Immature natural killer cell (primary cell): ENCODE measurements around the gene ATG13. TPM values are rescaled to one million over a fixed set of nuclear protein-coding genes. Genes with fewer than 3 reads are reported as not detected.
"Not testable (repeated sequence)": the region's sequence is repeated elsewhere in the genome, so short reads cannot be mapped to it uniquely, and the experiment has no call there.

Experiments used
- DNase-seq, 3 donors: peaks; one replicate each; pipeline ENCODE4 v3.0.0; 2022; ENCODE audit warnings: mixed read lengths in 1 of 3
- H3K27ac Mint-ChIP-seq, 6 donors: one replicate each; pipeline ENCODE4 v1.8.0; 2020; ENCODE audit warnings: mixed read lengths in 6 of 6, mild to moderate bottlenecking in 5 of 6, inconsistent platforms in 4 of 6, moderate library complexity in 3 of 6
- H3K27me3 Mint-ChIP-seq, 3 donors: one replicate each; pipeline ENCODE4 v1.8.0; 2020 to 2021; ENCODE audit warnings: low read depth in 3 of 3, mild to moderate bottlenecking in 3 of 3, mixed read lengths in 3 of 3, moderate library complexity in 3 of 3, inconsistent platforms in 1 of 3
- H3K36me3 Mint-ChIP-seq, 3 donors: one replicate each; pipeline ENCODE4 v1.8.0; 2020; ENCODE audit warnings: mixed read lengths in 3 of 3, inconsistent platforms in 2 of 3, mild to moderate bottlenecking in 2 of 3
- H3K4me1 Mint-ChIP-seq, 2 donors: one replicate each; pipeline ENCODE4 v1.8.0; 2020; ENCODE audit warnings: inconsistent platforms in 2 of 2, mild to moderate bottlenecking in 2 of 2, mixed read lengths in 2 of 2, moderate library complexity in 1 of 2
- H3K4me3 Mint-ChIP-seq, 5 donors: one replicate each; pipeline ENCODE4 v1.8.0; 2020; ENCODE audit warnings: mild to moderate bottlenecking in 5 of 5, mixed read lengths in 5 of 5, inconsistent platforms in 3 of 5, moderate library complexity in 3 of 5
- H3K9me3 Mint-ChIP-seq, 6 donors: one replicate each; pipeline ENCODE4 v1.8.0; 2020; ENCODE audit warnings: mild to moderate bottlenecking in 6 of 6, mixed read lengths in 6 of 6, inconsistent platforms in 4 of 6, moderate library complexity in 3 of 6
- polyA plus RNA-seq, 3 donors: library from polyadenylated mRNA; unstranded; fragments of 300-500 nt; fragmentation: Illumina TruSeq; gene quantifications; one replicate each; pipeline ENCODE4 v1.2.3, GENCODE V29; 2021

Gene ATG13
- 100 to 1,000 TPM in 2 of 3 donors, 10 to 100 TPM in 1; 67.4 to 103 (median 100) TPM for polyA plus RNA-seq

GRCh38 chr11:46617134-46617971 is at the start of gene ATG13, which contains the start of gene HARBI1:
TSS of gene ATG13 (plus strand) at chr11:46617553. CDS start at chr11:46644292, 26,739 bp downstream.
TSS of gene HARBI1 (minus strand) at chr11:46617227. CDS start at chr11:46616237, 990 bp downstream.
- peak within 1 kb of the TSS; percentile 94 to 100 (median 99) for H3K27ac Mint-ChIP-seq
- H3K27me3 Mint-ChIP-seq: peaks cover 4 to 10% (median 10%) of the 10 kb centered on the region in 3 donors
- peak; percentile 94 to 97 (median 96) for DNase-seq
- H3K4me3 Mint-ChIP-seq: peak within 1 kb of the TSS; percentile 95 to 100 (median 97)
- peaks cover 40 to 48% of the 10 kb centered on the region in 2 donors for H3K4me1 Mint-ChIP-seq
- H3K36me3 Mint-ChIP-seq: peaks cover 0 to 9% (median 6%) of the 10 kb centered on the region in 3 donors
- H3K9me3 Mint-ChIP-seq: no peaks in the 10 kb centered on the region

GRCh38 chr11:46570790-46571398 is 46.5 kb upstream of the ATG13 start:
- Mint-ChIP-seq H3K27me3 (no peaks in the 10 kb centered on the region), H3K27ac (peak overlapping the region in 5 of 6 donors; percentile 8 to 43 (median 12)), H3K4me3 (peak overlapping the region in 4 of 5 donors; percentile 19 to 49 (median 39)), H3K4me1 (peaks cover 30 to 38% of the 10 kb centered on the region in 2 donors), H3K36me3 (peaks cover 0 to 11% (median 4%) of the 10 kb centered on the region in 3 donors), H3K9me3 (no peaks in the 10 kb centered on the region)
- DNase-seq: peak in 1 of 3 donors; percentile 8

DNA sequence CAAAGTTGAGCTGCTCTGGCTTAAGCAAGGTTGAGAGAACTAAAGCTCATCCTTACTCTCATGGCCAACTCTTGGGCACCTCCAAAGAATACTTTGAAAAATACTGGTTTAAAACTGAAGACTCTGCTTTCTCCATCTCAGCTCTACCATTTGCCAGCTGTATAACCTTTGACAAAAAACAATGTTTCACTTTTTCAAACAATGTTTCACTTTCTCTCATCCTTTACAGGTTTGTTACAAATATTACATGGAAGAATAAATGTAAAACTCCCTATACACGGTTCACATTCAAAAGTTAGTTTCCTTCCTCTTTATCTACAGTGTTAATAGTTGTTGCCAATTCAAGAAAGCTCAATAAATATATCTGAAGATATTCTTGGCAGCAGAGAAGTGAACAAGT is 42.7 kb upstream of the ATG13 start:
- peaks cover 38 to 62% of the 10 kb centered on the region in 2 donors for H3K4me1 Mint-ChIP-seq
- peak overlapping the region in 3 of 6 donors; percentile 25 to 48 (median 46) for H3K27ac Mint-ChIP-seq
- no peak overlapping the region for H3K4me3 Mint-ChIP-seq
- no peaks in the 10 kb centered on the region for H3K9me3 Mint-ChIP-seq
- no peaks in the 10 kb centered on the region for H3K27me3 Mint-ChIP-seq
- DNase-seq: no peak
- H3K36me3 Mint-ChIP-seq: peaks cover 0 to 12% (median 4%) of the 10 kb centered on the region in 3 donors

DNA sequence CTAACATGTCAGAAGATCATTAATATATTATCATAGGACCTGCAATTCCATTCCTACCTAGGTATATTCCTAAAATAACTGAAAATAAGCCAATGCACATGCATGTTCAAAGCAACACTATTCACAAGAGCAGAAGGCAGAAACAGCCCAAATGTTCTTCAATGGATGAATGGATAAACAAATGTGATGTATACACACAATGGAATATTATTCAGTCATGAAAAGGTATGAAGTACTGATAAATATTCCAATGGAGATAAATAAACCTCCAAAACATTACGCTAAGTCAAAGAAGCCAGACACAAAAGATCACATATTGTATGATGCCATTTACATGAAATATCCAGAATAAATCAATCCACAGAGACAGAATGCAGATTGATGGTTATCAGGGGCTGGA is 40.3 kb upstream of the ATG13 start:
- H3K9me3 Mint-ChIP-seq: no peaks in the 10 kb centered on the region

DNA sequence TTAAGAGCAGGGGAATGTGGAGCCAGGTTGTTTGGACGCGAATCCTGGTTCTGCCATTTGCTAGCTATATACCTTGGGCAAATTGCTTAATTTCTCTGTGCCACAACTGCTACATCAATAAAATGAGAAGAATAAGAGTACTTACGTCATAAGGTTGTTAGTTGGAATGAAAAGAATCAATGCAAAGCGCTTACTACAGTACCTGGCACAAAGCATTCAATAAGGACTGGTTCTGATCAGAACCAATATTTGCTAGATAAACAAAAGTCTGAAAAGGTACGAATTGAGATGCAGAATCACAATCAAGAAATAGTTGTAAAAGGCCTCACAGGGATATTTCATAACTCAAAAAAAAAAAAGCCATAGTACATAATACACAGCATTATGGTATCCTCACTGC is 34.8 kb upstream of the ATG13 start:
- H3K4me3 Mint-ChIP-seq: no peak overlapping the region
- peaks cover 0 to 9% (median 4%) of the 10 kb centered on the region in 3 donors for H3K36me3 Mint-ChIP-seq
- peaks cover 29 to 55% of the 10 kb centered on the region in 2 donors for H3K4me1 Mint-ChIP-seq
- H3K9me3 Mint-ChIP-seq: peaks cover 0 to 2% (median 0%) of the 10 kb centered on the region in 6 donors
- no peak overlapping the region for H3K27ac Mint-ChIP-seq
- DNase-seq: no peak
- H3K27me3 Mint-ChIP-seq: peaks cover 0 to 3% (median 3%) of the 10 kb centered on the region in 3 donors

More for the DNA sequence above, 40.3 kb upstream of the ATG13 start:
- Mint-ChIP-seq H3K27ac (no peak overlapping the region), H3K4me1 (peaks cover 33 to 63% of the 10 kb centered on the region in 2 donors), H3K4me3 (no peak overlapping the region), H3K36me3 (peaks cover 0 to 17% (median 4%) of the 10 kb centered on the region in 3 donors), H3K27me3 (no peaks in the 10 kb centered on the region)
- DNase-seq: no peak

GRCh38 chr11:46583513-46583912 is 33.8 kb upstream of the ATG13 start:
- H3K36me3 Mint-ChIP-seq, H3K9me3 Mint-ChIP-seq, DNase-seq, H3K4me3 Mint-ChIP-seq, H3K27ac Mint-ChIP-seq, H3K27me3 Mint-ChIP-seq: not testable (repeated sequence)
- peaks cover 28 to 58% of the 10 kb centered on the region in 2 donors for H3K4me1 Mint-ChIP-seq

DNA sequence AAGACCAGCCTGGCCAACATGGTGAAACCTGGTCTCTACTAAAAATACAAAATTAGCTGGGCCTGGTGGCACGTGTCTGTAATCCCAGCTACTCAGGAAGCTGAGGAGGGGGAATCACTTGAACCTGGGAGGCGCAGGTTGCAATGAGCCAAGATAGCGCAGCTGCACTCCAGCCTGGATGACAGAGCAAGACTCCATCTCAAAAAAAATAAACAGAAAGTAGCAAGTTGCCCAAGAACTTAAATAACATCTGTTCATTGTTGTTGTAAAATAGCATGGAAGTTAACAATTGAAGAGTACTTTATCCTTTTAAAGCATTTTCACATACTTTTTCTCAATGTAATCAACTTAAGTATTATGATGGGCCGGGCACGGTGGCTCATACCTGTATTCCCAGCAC is 29.2 kb upstream of the ATG13 start:
- Mint-ChIP-seq H3K36me3 (no peaks in the 10 kb centered on the region), H3K4me1 (peaks cover 39 to 61% of the 10 kb centered on the region in 2 donors), H3K4me3 (no peak overlapping the region), H3K27ac (peak overlapping the region in 2 of 6 donors; percentile 0 to 29), H3K9me3 (no peaks in the 10 kb centered on the region), H3K27me3 (peaks cover 0 to 4% (median 3%) of the 10 kb centered on the region in 3 donors)
- DNase-seq: no peak

DNA sequence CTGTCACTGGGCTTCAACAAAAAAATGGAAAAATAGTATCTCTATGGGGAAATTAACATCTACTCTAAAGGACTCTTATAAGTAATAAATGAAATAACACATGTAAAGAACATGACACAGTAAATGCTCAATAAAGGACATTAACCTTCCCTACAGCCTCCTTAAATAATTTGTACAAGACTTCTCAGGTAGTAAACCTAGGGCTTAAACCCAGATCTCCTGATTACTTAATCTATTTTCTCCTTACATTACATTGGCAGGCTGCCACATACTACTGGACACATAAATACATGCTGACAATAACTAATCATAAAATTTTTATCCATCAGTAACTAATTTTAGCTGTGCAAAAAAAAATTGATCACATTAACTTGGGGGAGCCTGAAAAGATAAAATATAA is 28.4 kb upstream of the ATG13 start:
- Mint-ChIP-seq H3K27ac (peak overlapping the region in 2 of 6 donors; percentile 34 to 75), H3K4me3 (no peak overlapping the region), H3K36me3 (no peaks in the 10 kb centered on the region), H3K27me3 (peaks cover 0 to 6% (median 6%) of the 10 kb centered on the region in 3 donors), H3K4me1 (peaks cover 47 to 68% of the 10 kb centered on the region in 2 donors), H3K9me3 (no peaks in the 10 kb centered on the region)
- no peak for DNase-seq

DNA sequence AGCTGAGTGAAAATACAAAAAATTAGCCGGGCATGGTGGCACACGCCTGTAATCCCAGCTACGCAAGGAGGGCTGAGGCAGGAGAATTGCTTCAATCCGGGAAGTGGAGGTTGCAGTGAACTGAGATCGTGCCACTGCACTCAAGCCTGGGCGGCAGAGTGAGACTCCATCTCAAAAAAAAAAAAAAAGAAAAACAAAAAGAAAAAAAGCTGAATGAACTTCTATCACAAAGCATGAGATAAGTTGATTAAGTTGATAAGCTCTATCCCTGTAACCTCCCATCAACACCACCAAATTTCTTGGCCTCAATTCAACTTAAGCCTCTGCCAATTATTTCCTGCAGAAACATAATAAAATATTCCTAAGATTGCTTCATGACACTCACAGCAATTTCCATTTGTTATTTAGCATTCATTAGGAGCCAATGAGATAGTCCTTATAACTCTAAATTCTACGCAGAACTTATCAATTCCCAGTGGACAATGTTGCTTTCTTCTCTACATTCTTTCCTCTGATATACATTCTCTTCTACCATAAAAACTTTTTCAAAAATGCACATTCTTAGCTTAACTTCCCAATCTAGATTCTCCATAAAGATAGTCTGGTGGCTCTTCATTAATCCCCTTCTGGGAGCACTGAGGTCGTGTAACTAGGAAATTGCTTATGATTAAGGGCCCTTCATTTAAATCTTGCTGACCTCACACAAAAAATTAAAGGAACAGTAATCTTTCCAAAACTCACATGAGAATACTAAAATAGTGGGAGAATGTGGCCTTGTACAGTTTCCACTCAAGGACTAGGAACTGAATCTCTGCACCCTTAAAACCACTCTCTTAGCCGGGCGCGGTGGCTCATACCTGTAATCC is 26.4 kb upstream of the ATG13 start:
- Mint-ChIP-seq H3K27me3 (peaks cover 0 to 4% (median 3%) of the 10 kb centered on the region in 3 donors), H3K9me3 (no peaks in the 10 kb centered on the region), H3K4me3 (peak overlapping the region; percentile 46 to 68 (median 58)), H3K27ac (peak overlapping the region; percentile 0 to 62 (median 34)), H3K4me1 (peaks cover 52 to 74% of the 10 kb centered on the region in 2 donors), H3K36me3 (no peaks in the 10 kb centered on the region)
- DNase-seq: no peak

GRCh38 chr11:46593550-46594373 is 23.6 kb upstream of the ATG13 start, which contains the start of gene AMBRA1:
TSS of gene AMBRA1 (minus strand) at chr11:46594023. CDS start at chr11:46548380, 45,643 bp downstream.
- no peaks in the 10 kb centered on the region for H3K9me3 Mint-ChIP-seq
- H3K27me3 Mint-ChIP-seq: peaks cover 0 to 3% (median 3%) of the 10 kb centered on the region in 3 donors
- DNase-seq: peak; percentile 76 to 79 (median 76)
- no peaks in the 10 kb centered on the region for H3K36me3 Mint-ChIP-seq
- H3K27ac Mint-ChIP-seq: peak within 1 kb of the TSS; percentile 87 to 95 (median 92)
- H3K4me1 Mint-ChIP-seq: peaks cover 47 to 52% of the 10 kb centered on the region in 2 donors
- peak within 1 kb of the TSS; percentile 95 to 99 (median 98) for H3K4me3 Mint-ChIP-seq

GRCh38 chr11:46594374-46594700 is 23.0 kb upstream of the ATG13 start:
- peak overlapping the region; percentile 87 to 95 (median 92) for H3K27ac Mint-ChIP-seq
- H3K27me3 Mint-ChIP-seq: peaks cover 0 to 3% (median 3%) of the 10 kb centered on the region in 3 donors
- no peaks in the 10 kb centered on the region for H3K9me3 Mint-ChIP-seq
- peak overlapping the region; percentile 95 to 99 (median 98) for H3K4me3 Mint-ChIP-seq
- DNase-seq: no peak
- H3K4me1 Mint-ChIP-seq: peaks cover 41 to 46% of the 10 kb centered on the region in 2 donors
- H3K36me3 Mint-ChIP-seq: no peaks in the 10 kb centered on the region

GRCh38 chr11:46594785-46595184 is 22.6 kb upstream of the ATG13 start:
- no peak for DNase-seq
- Mint-ChIP-seq H3K9me3 (no peaks in the 10 kb centered on the region), H3K36me3 (peaks cover 0 to 2% (median 0%) of the 10 kb centered on the region in 3 donors), H3K27ac (peak overlapping the region in 3 of 6 donors; percentile 87 to 92 (median 92)), H3K27me3 (peaks cover 0 to 3% (median 3%) of the 10 kb centered on the region in 3 donors), H3K4me1 (peaks cover 39 to 42% of the 10 kb centered on the region in 2 donors), H3K4me3 (peak overlapping the region in 2 of 5 donors; percentile 95 to 99)
